OCI-LY7 (cell line): ENCODE data around the gene KCNJ9.

ENCODE experiments used
- EZH2phosphoT487 ChIP-seq: fragments of 200-600 bp; sonication (generic); IDR thresholded peaks from 2 replicates; pipeline ENCODE4 v1.6.1; 2018; ENCODE audit warnings: low read depth, borderline replicate concordance, mild to moderate bottlenecking, mixed run types, antibody characterized with exemption, low read length, moderate library complexity, mixed read lengths
- TF ChIP-seq, protein P1 (sequence below): fragments of 200-600 bp; sonication (generic); conservative IDR thresholded peaks from 2 replicates; pipeline ENCODE4 v1.5.1; 2014; ENCODE audit warnings: mild to moderate bottlenecking, antibody characterized with exemption, low read length, moderate library complexity, mixed read lengths

DNA sequence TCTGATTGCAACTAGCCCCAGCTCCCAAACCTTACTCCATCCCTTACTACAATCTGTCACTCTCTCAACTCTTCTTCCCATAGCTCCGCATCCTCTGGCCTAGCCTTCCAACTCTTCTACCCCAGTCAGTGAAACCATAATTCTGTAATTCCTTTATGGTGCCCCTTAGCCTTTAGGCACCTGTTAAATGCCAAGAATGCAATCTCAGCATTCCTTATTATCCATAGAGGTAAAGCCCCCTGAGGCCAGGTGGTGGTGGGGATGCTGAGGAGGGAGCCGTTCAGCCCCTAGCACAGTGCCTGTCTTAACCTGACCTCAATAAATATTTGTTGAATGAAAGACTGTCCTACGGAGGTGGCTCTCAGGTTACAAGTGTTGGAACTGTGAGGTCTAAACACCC, 48.2 kb downstream of the KCNJ9 start:
- TF ChIP-seq, protein P1, sequence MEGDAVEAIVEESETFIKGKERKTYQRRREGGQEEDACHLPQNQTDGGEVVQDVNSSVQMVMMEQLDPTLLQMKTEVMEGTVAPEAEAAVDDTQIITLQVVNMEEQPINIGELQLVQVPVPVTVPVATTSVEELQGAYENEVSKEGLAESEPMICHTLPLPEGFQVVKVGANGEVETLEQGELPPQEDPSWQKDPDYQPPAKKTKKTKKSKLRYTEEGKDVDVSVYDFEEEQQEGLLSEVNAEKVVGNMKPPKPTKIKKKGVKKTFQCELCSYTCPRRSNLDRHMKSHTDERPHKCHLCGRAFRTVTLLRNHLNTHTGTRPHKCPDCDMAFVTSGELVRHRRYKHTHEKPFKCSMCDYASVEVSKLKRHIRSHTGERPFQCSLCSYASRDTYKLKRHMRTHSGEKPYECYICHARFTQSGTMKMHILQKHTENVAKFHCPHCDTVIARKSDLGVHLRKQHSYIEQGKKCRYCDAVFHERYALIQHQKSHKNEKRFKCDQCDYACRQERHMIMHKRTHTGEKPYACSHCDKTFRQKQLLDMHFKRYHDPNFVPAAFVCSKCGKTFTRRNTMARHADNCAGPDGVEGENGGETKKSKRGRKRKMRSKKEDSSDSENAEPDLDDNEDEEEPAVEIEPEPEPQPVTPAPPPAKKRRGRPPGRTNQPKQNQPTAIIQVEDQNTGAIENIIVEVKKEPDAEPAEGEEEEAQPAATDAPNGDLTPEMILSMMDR: no peak
- no peak for TF ChIP-seq EZH2phosphoT487
